Activated CD4-positive, alpha-beta T cell treated with anti-CD3 and anti-CD28 coated beads for 36 hours (primary cell): ENCODE results near the gene SH3RF2. TPM values are rescaled to one million over a fixed set of nuclear protein-coding genes. Genes with fewer than 3 reads are reported as not detected.

Experiments
- ATAC-seq: fragments of 200-7000 bp; cut with Tn5 transposase; one replicate; pipeline ENCODE4 v1.10.0; 2021; ENCODE audit warnings: mild to moderate bottlenecking, moderate library complexity
- CTCF ChIA-PET: fragments of 350-600 bp; sonication (Branson Sonifier 250); formaldehyde crosslinking; loops from one replicate; lab custom pipeline; 2021; ENCODE audit warnings: antibody characterized with exemption; lab: Charles Lee
- POLR2A ChIA-PET: fragments of 350-600 bp; sonication (Branson Sonifier 250); formaldehyde crosslinking; loops from one replicate; lab custom pipeline; 2021; ENCODE audit warnings: antibody characterized with exemption, inconsistent platforms; lab: Charles Lee
- DNase-seq: peaks from one replicate; pipeline ENCODE4 v3.0.0-alpha.2; 2020
- H3K27ac Mint-ChIP-seq: one replicate; pipeline ENCODE4 v1.8.0; 2021; ENCODE audit warnings: mixed read lengths
- H3K27me3 Mint-ChIP-seq: one replicate; pipeline ENCODE4 v1.8.0; 2021; ENCODE audit warnings: mixed read lengths
- H3K36me3 Mint-ChIP-seq: one replicate; pipeline ENCODE4 v1.8.0; 2021; ENCODE audit warnings: low read depth, mixed read lengths
- H3K4me1 Mint-ChIP-seq: one replicate; pipeline ENCODE4 v1.8.0; 2021; ENCODE audit warnings: mixed read lengths
- H3K4me3 Mint-ChIP-seq: one replicate; pipeline ENCODE4 v1.8.0; 2021; ENCODE audit warnings: mild to moderate bottlenecking, moderate library complexity, mixed read lengths
- H3K9me3 Mint-ChIP-seq: one replicate; pipeline ENCODE4 v1.8.0; 2021; ENCODE audit warnings: low read depth, mixed read lengths
- intact Hi-C, 2 experiments: fragments of 100-400 bp; cut with DNase I in 1 of 2; cut with micrococcal nuclease in 1 of 2; formaldehyde crosslinking; loops; one replicate each; pipeline versions ENCODE4 v1.14.2 to v1.15.1; 2022 to 2024; cut with DNase I, micrococcal nuclease
- total RNA-seq, 2 experiments: library from RNA; stranded (reverse); gene quantifications; one replicate each; pipeline ENCODE4 v1.2.3, GENCODE V29; 2021

SH3RF2 gene
- total RNA-seq, 2 experiments from 2014 or later: 0.43 to 0.63 TPM

DNA sequence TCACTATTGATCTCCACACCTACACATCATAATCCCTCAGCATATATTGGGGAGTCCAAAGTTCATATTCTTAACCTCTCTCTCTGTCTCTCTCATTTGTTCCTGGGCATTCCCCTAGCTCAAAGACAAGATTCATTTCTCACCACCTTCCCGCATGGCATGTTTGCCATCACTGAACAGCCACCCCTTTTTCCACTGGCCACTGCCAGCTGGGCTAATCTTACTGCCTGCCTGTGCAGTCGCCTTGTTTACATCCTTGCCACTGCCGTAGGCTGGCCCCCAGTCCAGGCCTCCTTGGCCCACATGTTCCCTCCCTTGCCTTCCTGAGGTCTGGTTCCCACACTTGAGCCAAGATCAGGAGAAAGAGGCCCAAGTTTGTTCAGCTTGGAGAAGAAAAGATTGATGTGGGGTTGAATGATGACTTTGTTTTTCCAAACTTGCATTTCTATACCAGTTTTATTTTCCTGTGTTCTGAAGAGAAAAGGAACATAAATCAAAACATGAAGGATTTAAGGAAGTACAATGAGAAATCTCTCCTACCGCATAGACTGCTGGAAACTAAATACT lies 88.8 kb downstream of the SH3RF2 start:
- no peaks in the 10 kb centered on the region for H3K9me3 Mint-ChIP-seq
- POLR2A ChIA-PET: no interaction called here
- no peaks in the 10 kb centered on the region for H3K36me3 Mint-ChIP-seq
- H3K27ac Mint-ChIP-seq: no peak overlapping the region
- H3K4me1 Mint-ChIP-seq: no peaks in the 10 kb centered on the region
- no peaks in the 10 kb centered on the region for H3K27me3 Mint-ChIP-seq
- CTCF ChIA-PET: interaction anchor here (0.8 to 1.1 kb wide), 3 partner anchors 23 to 164 kb away, joined by 3 read pairs; no protein-coding TSS in a partner anchor
- intact Hi-C loops: no loop called here
- ATAC-seq (no peak), DNase-seq (no peak)
- H3K4me3 Mint-ChIP-seq: no peak overlapping the region

- DNase-seq: no peak
- intact Hi-C loops: no loop called here
- Mint-ChIP-seq H3K4me1 (no peaks in the 10 kb centered on the region), H3K27ac (no peak overlapping the region), H3K4me3 (no peak overlapping the region), H3K27me3 (no peaks in the 10 kb centered on the region), H3K9me3 (no peaks in the 10 kb centered on the region), H3K36me3 (no peaks in the 10 kb centered on the region)
- POLR2A ChIA-PET: no interaction called here
- CTCF ChIA-PET: interaction anchor here (0.8 to 1.1 kb wide), 3 partner anchors 22 to 164 kb away, joined by 3 read pairs; no protein-coding TSS in a partner anchor
- ATAC-seq: no peak
Measured at GRCh38 chr5:146025681-146026080, 89.3 kb downstream of the SH3RF2 start.

DNA sequence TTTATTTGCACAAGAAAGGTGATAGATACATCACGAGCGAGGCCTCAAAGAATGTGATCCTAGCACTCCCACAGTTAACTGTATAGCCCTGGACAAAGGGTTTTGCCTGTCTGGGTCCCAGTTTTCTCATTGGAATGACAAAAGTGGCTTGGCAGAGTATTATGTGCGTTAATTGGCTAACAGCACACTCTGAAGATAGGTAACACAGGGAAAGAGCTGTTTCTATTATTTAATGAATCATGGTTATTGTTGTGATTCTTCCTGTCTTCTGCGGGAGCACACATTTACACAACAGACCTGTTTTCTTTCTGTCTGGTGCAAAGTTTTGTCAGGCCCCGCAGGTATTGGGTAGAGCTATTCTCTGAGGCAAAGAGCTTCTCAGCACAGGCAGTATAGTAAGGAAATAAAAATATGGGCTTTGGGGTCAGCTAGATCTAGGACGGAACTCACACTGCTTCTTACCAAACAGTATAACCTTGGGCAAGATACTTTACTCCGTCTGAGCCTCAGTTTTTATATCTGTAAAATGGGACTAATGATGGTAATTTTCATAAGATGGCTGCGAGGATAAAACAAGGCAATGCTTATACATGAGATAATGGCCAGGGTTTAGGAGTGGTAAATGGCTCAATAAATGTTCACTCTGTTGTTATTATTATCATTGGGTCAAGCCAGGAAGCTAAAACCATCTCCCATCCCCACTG lies 90.1 kb downstream of the SH3RF2 start:
- Mint-ChIP-seq H3K36me3 (no peaks in the 10 kb centered on the region), H3K27ac (no peak overlapping the region), H3K9me3 (no peaks in the 10 kb centered on the region), H3K27me3 (peaks cover 2% of the 10 kb centered on the region), H3K4me3 (no peak overlapping the region), H3K4me1 (no peaks in the 10 kb centered on the region)
- intact Hi-C loops: no loop called here
- DNase-seq: no peak
- CTCF ChIA-PET: interaction anchor here (0.8 to 1.1 kb wide), 3 partner anchors 15 to 165 kb away, joined by 3 to 4 read pairs (median 3); no protein-coding TSS in a partner anchor
- no peak for ATAC-seq
- POLR2A ChIA-PET: no interaction called here

- CTCF ChIA-PET: interaction anchor here (0.7 to 1.1 kb wide), 2 partner anchors 13 to 258 kb away, joined by 3 to 4 read pairs; no protein-coding TSS in a partner anchor
- no peak for ATAC-seq
- Mint-ChIP-seq H3K27me3 (peaks cover 2% of the 10 kb centered on the region), H3K36me3 (no peaks in the 10 kb centered on the region), H3K4me1 (no peaks in the 10 kb centered on the region), H3K9me3 (no peaks in the 10 kb centered on the region), H3K27ac (no peak overlapping the region), H3K4me3 (no peak overlapping the region)
- DNase-seq: no peak
- intact Hi-C loops: no loop called here
- POLR2A ChIA-PET: no interaction called here
Measured at GRCh38 chr5:146027751-146028150, 91.4 kb downstream of the SH3RF2 start.

- Mint-ChIP-seq H3K9me3 (no peaks in the 10 kb centered on the region), H3K4me3 (no peak overlapping the region), H3K27me3 (peaks cover 2% of the 10 kb centered on the region), H3K27ac (no peak overlapping the region), H3K36me3 (no peaks in the 10 kb centered on the region), H3K4me1 (no peaks in the 10 kb centered on the region)
- ChIA-PET CTCF (interaction anchor here (0.7 kb wide), 2 partner anchors 688 to 1841 kb away, joined by 3 to 4 read pairs; no protein-coding TSS in a partner anchor), POLR2A (no interaction called here)
- no peak for DNase-seq
- intact Hi-C loops: no loop called here
- ATAC-seq: no peak
Measured at GRCh38 chr5:146032911-146033310, 96.5 kb downstream of the SH3RF2 start.

DNA sequence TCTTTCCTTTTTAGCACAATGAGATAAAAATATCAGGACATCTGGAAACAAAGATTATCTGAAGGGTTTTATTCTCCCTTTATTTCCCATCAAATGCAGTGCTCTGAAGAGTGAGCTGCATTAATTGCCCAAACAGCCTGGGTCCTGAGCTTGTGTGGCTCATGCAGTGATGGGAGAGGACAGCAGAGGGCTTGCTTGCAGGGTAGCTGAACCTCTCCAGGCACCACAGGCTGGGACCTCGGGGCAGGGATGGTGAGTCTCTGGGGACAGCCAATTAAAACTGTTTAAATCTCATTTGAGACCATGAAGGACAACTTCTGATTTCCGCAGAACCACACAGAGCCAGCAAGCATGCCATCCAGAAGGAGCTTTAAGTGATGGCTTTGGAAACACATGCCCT lies 97.7 kb downstream of the SH3RF2 start:
- Mint-ChIP-seq H3K9me3 (no peaks in the 10 kb centered on the region), H3K27me3 (peaks cover 2% of the 10 kb centered on the region), H3K4me3 (no peak overlapping the region), H3K27ac (no peak overlapping the region), H3K4me1 (no peaks in the 10 kb centered on the region), H3K36me3 (no peaks in the 10 kb centered on the region)
- DNase-seq (no peak), ATAC-seq (no peak)
- POLR2A ChIA-PET: no interaction called here
- intact Hi-C loops: no loop called here
- CTCF ChIA-PET: no interaction called here

GRCh38 chr5:146034605-146035004 lies 98.2 kb downstream of the SH3RF2 start:
- Mint-ChIP-seq H3K36me3 (no peaks in the 10 kb centered on the region), H3K4me1 (no peaks in the 10 kb centered on the region), H3K9me3 (no peaks in the 10 kb centered on the region), H3K27ac (no peak overlapping the region), H3K4me3 (no peak overlapping the region), H3K27me3 (peaks cover 2% of the 10 kb centered on the region)
- ChIA-PET POLR2A (no interaction called here), CTCF (no interaction called here)
- intact Hi-C loops: no loop called here
- no peak for ATAC-seq
- DNase-seq: no peak

- ChIA-PET CTCF (interaction anchor here (0.6 kb wide), 1 partner anchor 784 kb away, joined by 4 read pairs; no protein-coding TSS in a partner anchor), POLR2A (no interaction called here)
- H3K36me3 Mint-ChIP-seq: no peaks in the 10 kb centered on the region
- ATAC-seq: no peak
- no peaks in the 10 kb centered on the region for H3K4me1 Mint-ChIP-seq
- intact Hi-C loops: no loop called here
- no peak overlapping the region for H3K27ac Mint-ChIP-seq
- H3K27me3 Mint-ChIP-seq: no peaks in the 10 kb centered on the region
- H3K4me3 Mint-ChIP-seq: no peak overlapping the region
- DNase-seq: no peak
- H3K9me3 Mint-ChIP-seq: no peaks in the 10 kb centered on the region
Measured at GRCh38 chr5:146039420-146039819, 103.0 kb downstream of the SH3RF2 start.

DNA sequence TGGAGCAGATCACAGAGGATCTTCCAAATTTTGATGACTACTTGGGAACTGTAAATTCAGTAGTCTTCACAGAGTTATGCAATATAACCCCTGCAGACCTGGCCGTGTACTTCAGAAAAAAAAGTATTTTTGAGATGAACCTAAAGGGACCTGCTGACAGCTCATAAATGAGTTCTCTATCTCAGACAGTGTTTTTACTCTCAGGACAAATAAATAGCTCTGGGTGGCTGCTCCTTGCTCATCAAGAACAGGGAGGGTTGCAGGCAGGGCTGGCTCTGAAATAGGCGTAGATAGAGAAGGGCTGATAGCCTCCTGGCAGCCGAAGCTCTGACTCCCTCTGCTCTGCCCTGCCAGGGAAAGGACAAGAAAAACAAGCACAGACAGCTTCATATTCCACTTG lies 104.1 kb downstream of the SH3RF2 start:
- Mint-ChIP-seq H3K36me3 (no peaks in the 10 kb centered on the region), H3K9me3 (no peaks in the 10 kb centered on the region), H3K4me1 (no peaks in the 10 kb centered on the region), H3K4me3 (no peak overlapping the region), H3K27ac (no peak overlapping the region), H3K27me3 (no peaks in the 10 kb centered on the region)
- no peak for ATAC-seq
- ChIA-PET POLR2A (no interaction called here), CTCF (interaction anchor here (0.7 to 2.4 kb wide), 3 partner anchors 11 to 107 kb away, joined by 3 to 6 read pairs (median 4); no protein-coding TSS in a partner anchor)
- no peak for DNase-seq
- intact Hi-C loops: loop anchor here (10.0 kb wide), 2 partner anchors 186 to 1836 kb away; no protein-coding TSS in a partner anchor

DNA sequence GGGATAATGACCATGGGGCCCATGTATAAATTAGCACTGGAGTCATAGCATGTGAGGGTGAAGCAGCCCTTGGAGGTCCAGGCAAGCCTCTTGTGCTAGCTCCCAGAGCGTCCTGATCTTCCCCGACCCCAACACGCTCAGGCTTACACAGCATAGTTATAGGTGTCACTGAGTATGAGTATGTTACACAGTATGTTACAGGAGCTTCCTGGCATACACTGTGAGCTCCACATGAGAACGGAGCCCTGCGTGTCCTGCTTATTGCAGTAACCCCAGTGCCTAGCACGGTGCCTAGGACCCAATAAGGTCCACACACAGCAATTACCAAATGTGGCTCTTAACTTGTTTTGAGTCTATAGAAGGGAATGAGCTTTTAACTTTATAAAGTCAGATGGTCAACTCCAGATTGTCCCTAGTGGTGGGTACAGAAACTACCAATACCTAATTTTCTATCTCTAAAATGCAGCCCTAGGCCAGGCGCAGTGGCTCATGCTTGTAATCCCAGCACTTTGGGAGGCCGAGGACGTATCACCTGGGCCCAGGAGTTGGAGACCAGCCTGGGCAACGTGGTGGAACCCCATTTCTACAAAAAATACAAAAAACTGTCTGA lies 104.9 kb downstream of the SH3RF2 start:
- POLR2A ChIA-PET: interaction anchor here (0.6 kb wide), 1 partner anchor 125 kb away, joined by 3 read pairs; no protein-coding TSS in a partner anchor

DNA sequence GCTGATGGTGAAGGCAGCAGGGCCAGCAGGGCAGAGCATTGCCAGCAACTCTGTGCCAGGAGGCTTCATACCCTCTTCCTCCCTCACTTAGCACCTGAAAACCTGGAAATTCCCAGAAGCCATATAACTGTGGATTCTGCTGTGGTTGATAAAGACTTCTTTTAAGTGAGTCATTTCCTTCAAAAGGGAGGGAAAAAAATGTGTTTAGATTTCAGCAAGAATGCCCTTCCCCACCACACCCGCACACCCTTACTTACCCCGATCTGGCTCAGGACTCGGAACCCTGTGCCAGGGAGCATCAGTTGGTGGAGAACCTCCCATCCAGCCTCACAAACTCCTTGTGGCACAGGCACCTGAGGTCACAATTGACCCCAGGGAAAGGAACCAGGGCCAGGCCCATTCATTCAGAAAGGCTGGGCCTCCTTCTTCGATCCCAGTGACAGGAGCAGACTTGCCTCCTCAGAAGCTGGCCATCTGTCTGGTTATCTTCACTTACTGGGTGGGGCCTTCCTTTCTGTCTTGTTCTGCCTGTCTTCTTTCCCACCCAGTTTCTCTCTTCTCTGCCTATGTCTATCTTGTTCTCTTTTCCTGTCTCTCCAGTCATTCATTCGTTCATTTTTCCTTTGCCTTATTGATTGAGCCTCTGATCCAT lies 106.4 kb downstream of the SH3RF2 start:
- Mint-ChIP-seq H3K27me3 (no peaks in the 10 kb centered on the region), H3K9me3 (no peaks in the 10 kb centered on the region), H3K4me3 (no peak overlapping the region), H3K4me1 (no peaks in the 10 kb centered on the region), H3K27ac (no peak overlapping the region), H3K36me3 (no peaks in the 10 kb centered on the region)
- ChIA-PET POLR2A (no interaction called here), CTCF (no interaction called here)
- no peak for ATAC-seq
- no peak for DNase-seq
- intact Hi-C loops: loop anchor here (10.0 kb wide), 2 partner anchors 188 to 1838 kb away; no protein-coding TSS in a partner anchor

More for the DNA sequence above, 104.9 kb downstream of the SH3RF2 start:
- no peaks in the 10 kb centered on the region for H3K9me3 Mint-ChIP-seq
- no peak overlapping the region for H3K27ac Mint-ChIP-seq
- no peaks in the 10 kb centered on the region for H3K27me3 Mint-ChIP-seq
- H3K4me3 Mint-ChIP-seq: no peak overlapping the region
- no peaks in the 10 kb centered on the region for H3K4me1 Mint-ChIP-seq
- CTCF ChIA-PET: interaction anchor here (0.7 to 2.4 kb wide), 3 partner anchors 11 to 107 kb away, joined by 3 to 6 read pairs (median 4); no protein-coding TSS in a partner anchor
- H3K36me3 Mint-ChIP-seq: no peaks in the 10 kb centered on the region
- no peak for DNase-seq
- intact Hi-C loops: loop anchor here (10.0 kb wide), 2 partner anchors 186 to 1836 kb away; no protein-coding TSS in a partner anchor
- ATAC-seq: no peak
